ENCODE data around the gene CCNI2.
A peak's percentile ranks its signal among the peaks of the same experiment; 100 is the strongest.

Gene CCNI2

DNA sequence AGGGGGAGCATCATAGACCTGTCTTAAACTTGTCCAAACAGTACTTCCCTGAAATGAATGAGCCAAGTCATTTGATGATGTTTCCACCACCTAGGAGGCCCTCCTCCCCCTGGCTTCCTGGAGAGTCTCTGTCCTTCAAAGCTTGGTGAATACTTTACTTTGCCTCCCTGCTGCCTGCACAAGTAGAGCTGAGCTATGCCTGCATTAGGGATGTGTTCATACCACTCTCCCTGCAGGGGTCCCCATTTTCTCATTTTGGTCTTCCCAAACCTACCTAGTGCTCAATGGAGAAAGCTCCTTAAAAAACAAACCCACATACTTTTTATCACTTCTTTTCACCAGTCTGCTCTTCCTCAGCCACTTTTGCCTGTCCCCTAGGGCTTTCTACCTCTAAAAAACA lies 7.7 kb downstream of the CCNI2 start:
- DNase-seq: no peak
- TF ChIP-seq, protein P1, sequence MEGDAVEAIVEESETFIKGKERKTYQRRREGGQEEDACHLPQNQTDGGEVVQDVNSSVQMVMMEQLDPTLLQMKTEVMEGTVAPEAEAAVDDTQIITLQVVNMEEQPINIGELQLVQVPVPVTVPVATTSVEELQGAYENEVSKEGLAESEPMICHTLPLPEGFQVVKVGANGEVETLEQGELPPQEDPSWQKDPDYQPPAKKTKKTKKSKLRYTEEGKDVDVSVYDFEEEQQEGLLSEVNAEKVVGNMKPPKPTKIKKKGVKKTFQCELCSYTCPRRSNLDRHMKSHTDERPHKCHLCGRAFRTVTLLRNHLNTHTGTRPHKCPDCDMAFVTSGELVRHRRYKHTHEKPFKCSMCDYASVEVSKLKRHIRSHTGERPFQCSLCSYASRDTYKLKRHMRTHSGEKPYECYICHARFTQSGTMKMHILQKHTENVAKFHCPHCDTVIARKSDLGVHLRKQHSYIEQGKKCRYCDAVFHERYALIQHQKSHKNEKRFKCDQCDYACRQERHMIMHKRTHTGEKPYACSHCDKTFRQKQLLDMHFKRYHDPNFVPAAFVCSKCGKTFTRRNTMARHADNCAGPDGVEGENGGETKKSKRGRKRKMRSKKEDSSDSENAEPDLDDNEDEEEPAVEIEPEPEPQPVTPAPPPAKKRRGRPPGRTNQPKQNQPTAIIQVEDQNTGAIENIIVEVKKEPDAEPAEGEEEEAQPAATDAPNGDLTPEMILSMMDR (IDR thresholded peaks at IDR 0.05): peak; percentile 22 to 31
- intact Hi-C loops (cut with DNase I; ENCODE audit: low total_unique reads): loop anchor here (5.0 kb wide), 1 partner anchor 62 kb away; no protein-coding TSS in a partner anchor
- H3K9me3 ChIP-seq: no peaks in the 10 kb centered on the region
- no peak overlapping the region for H3K27ac ChIP-seq
- H3K4me3 ChIP-seq: no peak overlapping the region
- H3K36me3 ChIP-seq: peaks cover under 1 to 29% (median 23%) of the 10 kb centered on the region in 3 donors
- peaks cover 0 to 5% (median 0%) of the 10 kb centered on the region in 4 donors for H3K4me1 ChIP-seq
- no peaks in the 10 kb centered on the region for H3K27me3 ChIP-seq

DNA sequence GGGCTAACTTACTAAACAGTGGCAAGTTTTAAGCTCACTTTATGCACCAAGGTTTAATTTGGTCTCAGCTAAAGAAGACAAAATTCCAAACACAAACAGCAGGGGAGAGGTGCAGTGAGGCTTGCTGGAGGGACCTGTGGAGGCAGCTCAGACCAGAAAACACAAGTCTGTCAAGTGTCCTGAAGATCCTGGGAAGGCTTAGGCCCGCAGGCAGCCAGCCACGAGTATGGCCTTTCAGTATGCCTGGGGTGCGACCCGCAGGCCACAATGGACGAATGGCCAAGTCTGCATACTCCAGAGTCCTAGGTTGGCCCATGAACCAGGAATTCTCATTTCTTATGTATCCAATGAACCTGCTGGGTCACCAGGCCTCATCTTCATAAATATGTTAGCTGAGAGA lies 9.3 kb downstream of the CCNI2 start:
- H3K4me1 ChIP-seq: peaks cover 0 to 5% (median 0%) of the 10 kb centered on the region in 4 donors
- peaks cover 15 to 44% (median 39%) of the 10 kb centered on the region in 3 donors for H3K36me3 ChIP-seq
- intact Hi-C loops (cut with DNase I; ENCODE audit: low total_unique reads): no loop called here
- no peak for DNase-seq
- H3K27me3 ChIP-seq: no peaks in the 10 kb centered on the region
- H3K4me3 ChIP-seq: no peak overlapping the region
- TF ChIP-seq, protein P1 (IDR thresholded peaks at IDR 0.05): no peak
- H3K27ac ChIP-seq: no peak overlapping the region
- H3K9me3 ChIP-seq: no peaks in the 10 kb centered on the region

DNA sequence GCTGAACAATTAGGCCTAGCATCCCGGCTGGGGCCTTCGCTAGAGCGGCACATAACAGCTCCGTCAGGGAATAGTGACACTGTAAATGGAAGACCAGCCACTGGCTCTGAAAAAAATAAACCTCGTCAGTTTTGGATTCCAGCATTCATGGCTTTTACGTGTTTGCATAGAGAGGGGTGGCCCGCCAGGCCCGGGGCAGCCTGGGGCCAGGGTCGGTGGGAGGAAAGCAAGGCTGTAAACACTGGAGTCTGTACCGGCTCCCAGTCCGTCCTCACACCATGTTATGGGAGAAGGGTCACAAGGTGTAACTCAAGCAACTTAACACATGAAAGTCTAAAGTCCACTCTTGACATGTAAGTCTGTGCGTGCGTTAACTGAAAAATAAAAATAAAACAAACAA lies 11.2 kb downstream of the CCNI2 start:
- DNase-seq: no peak
- intact Hi-C loops (cut with DNase I; ENCODE audit: low total_unique reads): no loop called here
- peaks cover 34 to 64% (median 57%) of the 10 kb centered on the region in 3 donors for H3K36me3 ChIP-seq

DNA sequence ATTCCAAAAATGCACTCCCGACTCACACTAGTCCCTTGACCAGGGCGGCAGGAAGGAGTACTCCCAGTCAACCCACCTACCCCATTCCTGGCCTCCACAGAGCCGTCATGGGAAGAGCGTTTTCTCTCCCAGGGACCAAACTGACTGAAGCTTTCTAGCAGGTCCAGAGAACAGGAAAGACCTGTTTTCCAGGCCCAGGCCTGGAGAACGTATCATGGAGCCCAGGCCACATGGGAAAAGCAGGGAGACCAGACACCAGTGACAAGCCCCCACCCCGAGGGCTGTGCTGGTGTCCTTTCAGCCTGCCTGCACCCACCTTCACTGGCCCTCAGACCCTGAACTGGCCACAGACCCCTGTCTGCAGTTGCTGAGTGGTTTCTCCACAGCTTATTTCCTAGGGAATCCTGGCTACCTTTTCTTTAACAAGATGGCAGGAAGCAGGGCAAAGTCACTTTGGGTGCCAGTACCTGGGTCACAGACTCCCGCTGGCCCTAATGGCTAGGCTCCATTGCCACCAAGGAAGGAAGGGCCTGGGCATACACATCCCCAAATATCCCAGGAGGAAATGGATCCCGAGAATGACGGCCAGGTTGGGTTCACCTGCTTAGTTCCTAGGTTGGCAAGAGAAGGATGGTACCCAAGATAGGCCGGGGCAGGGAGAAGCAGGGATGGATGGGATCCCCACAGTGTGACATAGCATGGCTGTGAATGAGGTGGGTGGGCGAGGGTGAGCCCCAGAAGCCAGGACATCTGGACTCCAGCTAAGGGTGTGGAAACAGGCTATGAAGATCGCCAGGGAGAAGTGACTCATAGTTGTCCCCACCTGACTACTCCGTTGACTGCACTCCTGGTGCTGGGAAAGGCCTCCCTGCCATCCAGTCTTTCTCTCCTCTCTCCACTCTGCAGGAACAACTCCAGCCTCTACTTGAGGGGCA lies 12.2 kb downstream of the CCNI2 start:
- no peak overlapping the region for H3K27ac ChIP-seq
- intact Hi-C loops (cut with DNase I; ENCODE audit: low total_unique reads): no loop called here
- no peaks in the 10 kb centered on the region for H3K4me1 ChIP-seq
- no peak for DNase-seq
- H3K9me3 ChIP-seq: no peaks in the 10 kb centered on the region
- H3K27me3 ChIP-seq: no peaks in the 10 kb centered on the region
- no peak overlapping the region for H3K4me3 ChIP-seq
- TF ChIP-seq, protein P1 (IDR thresholded peaks at IDR 0.05): no peak
- peaks cover 43 to 73% (median 66%) of the 10 kb centered on the region in 3 donors for H3K36me3 ChIP-seq

More for the DNA sequence above, 11.2 kb downstream of the CCNI2 start:
- H3K4me3 ChIP-seq: no peak overlapping the region
- no peaks in the 10 kb centered on the region for H3K9me3 ChIP-seq
- H3K27ac ChIP-seq: no peak overlapping the region
- no peaks in the 10 kb centered on the region for H3K4me1 ChIP-seq
- no peaks in the 10 kb centered on the region for H3K27me3 ChIP-seq
- TF ChIP-seq, protein P1 (IDR thresholded peaks at IDR 0.05): no peak

DNA sequence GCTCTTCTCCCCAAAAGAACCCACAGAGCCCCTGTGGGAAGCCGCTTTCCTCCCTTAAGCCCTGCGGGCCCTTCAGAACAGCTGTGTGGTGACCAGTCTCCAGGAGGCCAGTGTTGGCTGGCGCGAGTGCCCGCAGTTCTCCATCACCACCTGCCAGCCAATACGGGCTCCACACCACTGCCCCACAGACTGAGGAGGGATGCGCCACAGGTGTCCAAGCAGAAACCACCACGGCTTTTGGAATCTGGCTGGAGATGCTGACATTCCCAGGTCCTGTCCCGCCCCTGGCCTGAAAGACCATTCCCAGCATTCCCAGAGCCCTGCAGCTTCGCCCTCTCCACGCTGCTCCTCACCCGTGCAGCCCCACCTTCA lies 12.8 kb downstream of the CCNI2 start:
- H3K36me3 ChIP-seq: peaks cover 50 to 79% (median 72%) of the 10 kb centered on the region in 3 donors
- intact Hi-C loops (cut with DNase I; ENCODE audit: low total_unique reads): no loop called here
- no peak for DNase-seq

More for the DNA sequence above, 12.8 kb downstream of the CCNI2 start:
- Histone ChIP-seq H3K4me1 (no peaks in the 10 kb centered on the region), H3K4me3 (no peak overlapping the region), H3K9me3 (no peaks in the 10 kb centered on the region), H3K27ac (no peak overlapping the region), H3K27me3 (no peaks in the 10 kb centered on the region)
- TF ChIP-seq, protein P1 (IDR thresholded peaks at IDR 0.05): no peak

All from tibial artery (tissue), 4 donors.